Measurements from ENCODE around the gene SRP14.

SRP14 gene

DNA sequence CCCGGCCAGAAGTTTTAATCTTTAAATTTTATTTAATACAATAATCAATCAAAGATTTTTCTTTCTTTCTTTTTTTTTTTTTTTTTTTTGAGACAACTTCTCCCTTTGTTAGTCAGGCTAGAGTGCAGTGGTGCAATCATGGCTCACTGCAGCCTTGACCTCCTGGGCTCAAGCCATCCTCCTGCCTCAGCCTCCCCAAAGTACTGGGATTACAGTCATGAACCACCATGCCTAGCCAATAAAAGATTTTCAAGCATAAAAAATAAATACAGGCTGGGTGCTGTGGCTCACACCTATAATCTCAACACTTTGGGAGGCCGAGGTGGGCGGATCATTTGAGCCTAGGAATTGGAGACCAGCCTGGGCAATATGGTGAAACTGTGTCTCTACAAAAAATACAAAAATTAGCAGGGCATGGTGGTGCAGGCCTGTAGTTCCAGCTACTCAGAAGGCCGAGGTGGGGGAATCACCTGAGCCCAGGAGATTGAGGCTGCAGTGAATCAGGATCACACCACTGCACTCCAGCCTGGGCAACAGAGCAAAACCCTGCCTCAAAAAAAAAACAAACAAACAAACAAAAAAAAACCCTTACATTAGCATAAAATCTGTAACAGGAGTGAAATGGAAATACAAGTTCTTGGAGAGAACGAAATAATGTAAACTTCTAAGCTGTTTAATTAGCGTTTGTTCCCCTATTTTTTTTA, 29.1 kb upstream of the SRP14 start:
- no peak for DNase-seq (ENCODE audit: low read depth in 3 of 3)

DNA sequence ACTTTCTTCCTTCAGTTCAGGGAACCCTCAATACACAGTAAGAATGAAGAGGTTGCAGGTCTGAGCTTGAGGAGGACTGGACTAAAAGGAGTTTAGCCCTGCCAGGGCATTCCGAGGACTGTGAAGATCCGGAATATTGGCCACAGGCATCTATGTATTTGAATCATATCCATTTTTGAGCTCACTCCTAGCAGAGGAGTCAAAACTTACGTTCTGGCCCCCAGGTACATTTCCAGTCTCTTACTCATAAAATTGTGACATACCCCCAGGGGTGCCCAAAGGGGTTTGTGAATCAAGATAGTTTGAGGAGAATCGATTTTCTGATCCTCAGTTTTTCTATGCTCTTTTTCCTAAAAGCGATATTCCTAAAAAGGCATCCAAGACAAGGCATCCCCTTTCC, 27.6 kb upstream of the SRP14 start:
- DNase-seq (ENCODE audit: low read depth in 3 of 3), result no peak

DNA sequence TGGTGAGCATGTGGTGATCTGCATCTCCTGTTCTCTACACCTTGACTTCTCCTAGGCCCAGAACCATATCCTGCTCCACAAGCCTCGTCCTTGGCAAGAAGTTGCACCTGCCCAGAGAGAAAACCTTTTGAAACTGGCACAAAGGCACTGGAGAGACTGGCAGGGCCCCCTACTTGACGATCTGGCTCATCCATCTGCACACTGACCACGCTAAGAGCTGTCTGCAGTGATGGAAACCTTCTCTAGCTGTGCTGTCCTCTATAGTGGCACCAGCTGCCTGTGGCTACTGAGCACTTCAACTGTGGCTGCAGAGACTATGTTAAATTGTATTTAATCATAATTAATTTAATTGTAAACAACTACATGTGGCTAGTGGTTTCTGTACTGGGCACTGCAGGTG, 26.2 kb upstream of the SRP14 start:
- no peak for DNase-seq (ENCODE audit: low read depth in 3 of 3)

DNA sequence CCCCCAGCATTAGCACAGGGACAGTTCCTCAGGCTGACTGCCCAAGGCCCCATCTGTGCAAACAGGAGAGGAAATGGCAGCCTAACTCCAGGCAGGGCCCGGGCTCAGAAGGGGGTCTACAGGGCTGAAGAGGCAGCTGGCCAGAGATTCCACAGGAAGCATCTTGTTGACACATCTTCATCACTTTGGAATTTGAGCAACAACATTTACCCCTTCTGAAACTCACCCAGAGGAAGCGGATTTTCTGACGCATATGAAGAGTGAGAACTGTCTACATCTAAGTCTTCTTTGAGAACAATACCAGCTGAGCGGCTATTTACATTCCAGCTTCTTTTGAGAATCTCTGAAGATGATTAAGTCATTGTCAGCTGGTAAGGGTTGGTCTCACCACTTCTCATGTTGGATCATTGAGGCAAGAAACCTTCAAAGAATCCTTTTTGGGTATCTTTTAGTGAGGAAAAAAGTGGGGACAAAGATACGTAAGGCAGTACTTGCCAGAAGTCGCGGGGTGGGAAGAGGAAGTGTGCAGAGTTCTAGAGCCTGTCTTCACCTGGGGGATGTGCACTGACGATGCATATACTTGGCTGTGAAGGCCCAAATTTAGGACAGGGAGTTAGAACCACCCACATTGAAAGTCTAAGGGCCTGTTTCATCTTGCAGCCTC, 25.4 kb upstream of the SRP14 start:
- DNase-seq (ENCODE audit: low read depth in 3 of 3), result no peak

DNA sequence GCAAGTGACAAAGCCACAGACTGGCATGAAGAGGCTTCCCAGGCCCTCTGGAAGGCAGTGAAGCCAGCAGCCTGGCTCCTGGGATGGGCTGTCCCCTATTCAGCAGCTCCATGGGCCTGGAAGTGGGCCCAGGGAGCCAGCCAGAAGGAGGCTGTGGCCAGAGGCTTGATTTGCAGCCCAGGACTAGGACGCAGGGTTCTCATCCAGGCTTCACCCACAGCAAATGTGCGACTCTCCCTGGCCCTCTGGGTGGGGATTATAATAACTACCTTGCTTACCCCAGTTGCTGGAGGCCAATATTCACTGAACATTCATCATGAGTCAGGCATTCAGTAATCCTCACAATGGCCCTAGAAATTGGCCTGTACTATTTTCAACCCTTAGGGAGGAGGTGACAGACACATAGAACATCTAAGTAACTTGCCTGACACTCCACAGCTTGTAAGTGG, 24.6 kb upstream of the SRP14 start:
- DNase-seq (ENCODE audit: low read depth in 3 of 3), result no peak

DNA sequence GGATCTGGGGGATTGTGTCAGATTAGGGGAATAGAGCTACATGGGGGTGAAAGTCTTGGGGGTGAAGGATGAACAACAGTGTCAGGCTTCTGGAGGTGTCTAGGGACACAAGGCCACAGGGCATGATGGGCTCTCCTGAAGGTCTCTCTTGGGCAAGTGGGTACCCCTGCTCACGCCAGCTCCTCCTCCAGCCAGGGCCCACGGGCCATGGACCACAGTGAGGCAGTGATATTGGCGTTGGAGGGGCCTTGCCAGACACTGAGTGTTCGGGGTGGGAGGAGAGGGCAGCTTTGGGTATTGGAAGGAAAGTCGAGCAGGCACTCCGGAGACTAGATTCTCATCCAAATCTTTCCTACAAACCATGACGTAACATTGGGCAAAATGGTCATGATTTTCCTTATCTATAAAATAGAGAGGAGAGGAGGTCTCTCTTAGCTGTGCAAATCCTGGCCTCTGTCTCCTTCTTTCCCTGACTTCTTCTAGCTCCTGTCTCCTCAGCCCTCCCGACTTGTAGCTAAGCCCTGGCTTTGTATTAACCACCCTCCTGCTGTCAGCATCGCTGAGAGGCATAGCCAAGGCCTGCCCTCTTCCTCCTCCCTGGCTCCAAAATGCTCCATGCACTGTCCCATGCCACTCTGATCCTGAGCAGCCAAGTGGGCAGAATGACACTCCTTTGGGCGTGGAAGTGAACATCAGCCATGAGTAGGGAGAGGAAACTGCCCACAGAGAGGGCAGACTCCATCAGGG, 24.0 kb upstream of the SRP14 start:
- DNase-seq (ENCODE audit: low read depth in 3 of 3), result no peak

DNA sequence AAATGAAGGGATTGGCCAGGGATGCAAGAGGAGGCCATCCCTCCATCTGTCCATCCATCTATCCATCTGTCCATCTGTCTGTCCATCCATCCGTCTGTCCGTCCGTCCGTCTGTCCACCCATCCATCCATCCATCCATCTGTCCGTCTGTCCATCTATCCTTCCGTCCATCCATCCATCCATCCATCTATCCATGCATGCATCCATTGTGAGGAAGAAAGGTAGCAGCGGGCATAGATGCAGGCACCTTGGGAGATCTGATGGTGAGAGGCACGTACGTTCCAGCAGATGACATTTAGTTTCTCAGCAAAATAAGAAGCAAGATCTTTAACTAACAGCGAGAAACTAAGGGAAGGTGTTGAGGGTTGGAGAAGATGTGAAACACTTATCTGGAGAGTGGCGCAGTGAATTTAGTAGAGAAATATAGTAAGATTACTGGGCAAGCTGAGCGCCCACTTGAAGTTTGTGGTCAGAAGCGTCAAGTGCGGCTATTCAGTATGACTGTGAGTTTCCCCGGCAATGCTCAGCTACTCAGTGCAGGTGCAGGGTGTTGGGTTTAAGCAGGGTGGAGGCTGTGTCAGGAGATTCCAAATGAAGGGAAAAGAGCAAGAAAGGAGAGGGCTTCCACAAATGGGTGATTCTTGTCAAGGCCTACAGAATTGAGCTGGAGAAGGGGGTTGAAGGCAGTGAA, 22.4 kb upstream of the SRP14 start:
- no peak for DNase-seq (ENCODE audit: low read depth in 3 of 3)

DNA sequence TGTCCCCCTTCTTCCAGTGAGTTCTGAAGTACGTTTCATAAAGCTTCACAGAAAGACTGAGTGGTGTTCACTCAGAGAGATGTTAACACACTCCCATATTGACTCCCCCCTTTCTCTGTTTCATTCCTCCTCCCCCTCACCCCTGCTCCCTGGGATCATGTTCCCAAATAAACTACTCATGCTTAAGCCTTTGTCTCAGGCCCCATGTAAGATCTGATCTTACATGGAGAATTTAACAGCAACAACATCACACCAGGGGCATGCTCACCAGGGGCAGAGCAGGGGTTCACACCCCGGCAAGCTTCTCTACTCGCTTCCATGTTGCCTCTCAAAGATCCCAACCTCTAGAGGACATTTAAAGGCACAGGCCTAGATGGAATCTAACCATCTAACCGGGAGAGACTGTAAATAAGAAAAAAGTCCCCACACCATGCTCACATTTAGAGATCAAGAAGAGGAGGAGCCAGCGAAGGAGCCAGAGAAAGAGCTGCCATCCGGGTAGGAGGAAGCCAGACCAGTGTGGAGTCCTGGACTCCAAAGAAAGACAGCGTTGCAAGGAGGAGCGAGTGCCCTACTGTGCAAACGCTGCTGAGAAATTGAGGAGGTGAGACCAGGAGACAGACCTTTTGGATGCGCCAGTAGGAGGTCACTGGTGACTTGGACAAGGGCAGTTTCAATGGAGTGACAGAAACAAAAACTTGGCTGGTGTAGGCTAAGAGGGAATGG, 21.4 kb upstream of the SRP14 start:
- no peak for DNase-seq (ENCODE audit: low read depth in 3 of 3)

DNA sequence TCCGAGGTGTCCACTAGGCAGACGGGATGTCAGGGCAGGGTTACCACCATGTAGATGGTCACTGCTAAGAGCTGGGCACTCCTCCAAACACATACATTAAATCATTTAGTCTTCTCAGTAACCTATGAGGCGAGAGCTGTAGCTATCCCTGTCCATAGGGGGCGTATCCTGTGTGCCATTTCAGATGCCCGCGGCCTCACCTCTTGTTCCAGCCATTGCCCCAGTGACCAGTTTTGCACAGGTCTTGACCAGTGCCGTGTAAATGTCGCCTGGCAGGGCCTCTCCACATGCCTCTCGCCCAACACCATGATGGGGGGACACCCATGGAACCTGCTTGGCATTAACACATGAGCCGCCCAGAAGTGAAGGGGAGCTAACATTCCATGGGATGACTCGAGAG, 20.8 kb upstream of the SRP14 start:
- DNase-seq (ENCODE audit: low read depth in 3 of 3), result no peak

DNA sequence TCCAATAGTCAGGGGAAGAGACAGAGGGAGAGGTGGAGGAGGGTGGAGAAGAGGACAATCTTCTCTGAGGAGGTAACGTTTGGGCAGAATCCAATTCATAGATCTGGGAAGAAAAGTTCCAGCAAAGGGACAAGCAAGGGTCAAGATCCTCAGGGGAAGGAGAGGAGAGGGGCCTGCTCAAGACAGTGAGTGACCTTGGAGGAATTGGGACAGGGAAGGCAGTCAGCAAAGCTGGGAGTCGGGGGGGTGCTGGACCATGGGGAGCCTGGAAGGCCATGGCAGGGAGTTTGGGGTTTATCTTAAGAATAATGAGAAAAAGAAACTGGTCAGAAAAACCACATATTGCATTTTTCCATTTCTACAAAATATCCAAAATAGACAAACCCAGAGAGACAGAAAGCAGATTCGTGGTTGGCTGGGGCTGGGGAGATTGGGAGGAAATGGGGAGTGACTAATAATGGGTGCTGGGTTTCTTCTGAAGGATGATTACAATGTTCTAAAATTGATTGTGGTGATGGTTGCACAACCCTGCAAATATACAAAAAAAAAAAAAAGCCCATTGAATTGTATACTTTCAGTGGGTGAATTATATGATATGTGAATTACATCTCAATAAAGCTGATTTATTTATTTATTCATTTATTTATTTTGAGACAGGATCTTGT, 19.6 kb upstream of the SRP14 start:
- DNase-seq (ENCODE audit: low read depth in 3 of 3), result no peak

DNA sequence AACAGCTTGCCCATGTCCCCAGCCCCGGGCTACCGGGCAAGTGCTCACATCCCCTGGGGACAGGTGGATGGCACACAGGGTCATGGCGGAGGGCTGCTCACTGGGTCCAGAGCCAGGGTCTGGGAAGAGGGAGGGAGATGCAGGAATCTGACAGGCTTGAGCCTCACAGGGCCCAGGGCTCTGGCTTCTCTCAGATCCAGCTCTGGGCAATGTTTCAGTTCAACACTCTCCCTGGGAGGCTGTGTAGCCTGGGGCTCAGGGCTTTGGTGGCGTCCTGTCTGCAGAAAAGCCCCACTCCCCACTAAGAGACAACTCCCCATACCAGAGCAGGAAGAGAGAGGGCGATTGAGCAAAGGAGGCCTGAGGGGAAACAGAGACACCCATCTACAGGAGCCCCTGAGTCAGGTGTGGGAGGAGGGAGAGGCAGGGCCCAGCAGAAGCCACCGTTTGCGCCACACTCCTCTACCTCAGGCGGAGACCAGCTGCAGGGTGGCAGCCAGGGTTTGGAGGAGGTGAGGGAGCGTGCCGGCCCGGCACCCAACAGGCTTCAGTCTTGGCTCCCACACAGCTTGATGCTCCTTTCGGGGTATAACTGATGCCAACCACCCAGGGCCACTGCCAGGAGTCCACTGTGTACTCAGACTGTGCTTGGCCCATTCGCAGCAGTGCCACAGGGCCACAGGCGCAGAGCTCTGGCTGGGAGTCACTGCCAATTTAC, 16.8 kb upstream of the SRP14 start:
- DNase-seq (ENCODE audit: low read depth in 3 of 3), result no peak

DNA sequence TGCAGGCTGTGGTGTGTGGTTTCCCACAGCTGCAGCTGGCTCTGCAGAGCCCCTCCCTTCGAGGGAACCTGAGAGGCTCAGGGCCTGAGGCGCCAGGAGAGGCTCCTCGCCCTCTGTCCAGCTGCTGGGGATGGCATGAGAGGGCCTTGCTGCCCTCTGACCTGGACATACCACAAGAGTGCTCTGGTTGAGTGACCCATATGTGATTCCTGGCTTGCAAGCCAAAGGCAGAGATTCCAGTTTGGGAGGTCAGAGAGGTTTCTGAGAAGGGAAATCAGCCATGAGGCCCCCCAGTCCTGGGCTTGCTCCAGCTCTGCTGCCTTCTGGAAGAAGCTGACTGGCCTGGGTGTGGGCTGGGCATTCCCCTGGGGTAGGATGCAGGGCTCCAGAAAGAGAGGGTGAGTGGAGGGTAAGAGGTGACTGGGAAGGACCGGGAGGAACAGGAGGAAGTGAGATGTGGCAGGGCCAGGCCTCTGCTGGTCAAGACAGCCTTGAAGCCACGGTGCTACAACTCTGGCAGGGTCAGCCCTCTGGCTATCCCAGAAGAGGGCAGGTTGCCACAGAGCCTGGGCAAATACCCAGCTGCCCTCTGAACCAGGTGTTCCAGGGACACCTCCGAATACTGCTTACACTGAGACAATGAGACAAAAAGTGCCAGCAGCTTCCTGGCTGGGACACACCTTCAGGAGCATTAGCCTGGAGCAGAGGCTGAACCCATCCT, 16.0 kb upstream of the SRP14 start:
- no peak for DNase-seq (ENCODE audit: low read depth in 3 of 3)

DNA sequence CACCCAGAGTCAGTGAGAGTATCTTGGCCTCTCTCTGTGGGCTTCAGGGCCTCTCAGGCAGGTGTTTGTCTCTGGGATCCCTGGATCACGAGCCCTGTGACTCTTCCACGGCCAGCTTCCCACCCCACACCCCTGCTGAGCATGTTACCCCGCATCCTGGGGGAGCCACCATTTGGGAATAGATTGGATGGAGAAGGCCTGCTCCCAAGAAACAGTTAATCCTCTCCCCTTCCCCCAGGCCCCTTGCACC, 15.5 kb upstream of the SRP14 start:
- DNase-seq (ENCODE audit: low read depth in 3 of 3), result no peak

DNA sequence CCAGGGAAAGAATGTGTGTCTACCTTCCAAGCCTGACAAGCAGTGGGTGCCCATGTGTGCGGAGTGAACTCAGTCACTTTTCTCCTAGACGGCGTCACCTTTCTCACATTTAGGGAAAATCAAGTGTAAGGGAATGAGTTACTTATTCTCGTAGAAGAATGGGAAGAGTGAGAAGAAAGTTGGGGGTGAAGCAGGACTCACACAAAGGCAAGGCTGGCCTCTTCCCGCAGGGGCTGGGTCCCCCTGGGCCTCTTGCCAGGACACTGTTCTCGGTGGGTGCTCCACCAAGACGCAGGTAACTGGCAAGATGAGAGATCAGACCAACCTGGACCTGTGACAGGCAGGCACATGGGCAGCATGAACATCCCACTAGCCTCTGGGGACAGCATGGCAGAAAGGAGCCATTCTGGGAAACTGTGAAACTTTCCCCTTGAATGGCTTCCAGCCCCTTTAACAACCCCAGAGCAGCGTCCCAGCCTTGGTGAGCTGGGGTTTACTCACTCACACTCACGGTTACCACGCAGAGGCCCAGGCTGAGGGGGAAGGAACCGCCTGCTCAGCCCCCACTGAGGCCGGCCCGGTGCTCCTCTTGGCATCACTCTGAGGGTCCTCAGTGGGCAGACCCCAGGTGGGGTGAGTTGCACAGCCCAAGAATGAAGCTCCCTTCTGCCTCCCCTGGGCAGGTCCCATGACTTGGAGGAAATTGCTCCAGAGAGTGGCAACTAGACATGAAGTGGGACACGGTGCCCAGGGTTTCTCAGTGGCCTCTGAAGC, 15.0 kb upstream of the SRP14 start:
- no peak for DNase-seq (ENCODE audit: low read depth in 3 of 3)

DNA sequence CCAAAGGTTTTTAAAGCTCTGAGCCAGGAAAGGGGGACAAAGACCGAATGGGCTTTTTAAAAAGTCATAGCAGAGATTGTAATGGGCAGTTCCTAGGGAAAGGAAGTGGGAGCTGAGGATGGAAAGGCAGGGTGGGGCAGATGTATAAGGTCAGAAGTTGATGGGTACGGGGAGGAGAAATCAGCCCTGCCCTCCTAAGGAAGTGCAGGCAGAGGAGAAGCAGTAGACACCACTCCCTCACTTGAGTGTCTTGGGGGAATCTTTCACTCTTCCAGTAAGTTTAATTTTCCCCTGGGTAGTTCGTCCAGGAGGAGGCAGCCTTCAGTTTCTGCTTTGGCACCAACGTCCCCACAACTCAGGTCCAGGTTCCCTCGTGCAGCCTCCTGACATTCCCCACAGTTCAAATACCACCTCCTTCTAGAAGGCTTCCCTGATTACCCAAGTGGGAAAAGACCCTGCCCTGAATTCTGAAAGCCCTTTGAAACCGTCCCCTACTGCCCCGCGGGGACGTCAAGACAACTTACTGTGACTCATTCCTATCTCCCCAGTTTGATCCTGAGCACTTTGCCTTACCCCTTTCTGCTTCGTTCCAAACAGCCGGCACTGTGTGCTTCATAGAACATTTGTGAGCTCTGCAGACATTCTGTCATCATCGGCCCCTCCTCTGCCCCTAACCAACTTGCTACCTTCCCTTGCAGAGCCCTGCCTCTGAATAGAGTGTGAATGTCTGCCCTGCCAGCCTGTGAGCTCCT, 14.3 kb upstream of the SRP14 start:
- DNase-seq (ENCODE audit: low read depth in 3 of 3), result no peak

DNA sequence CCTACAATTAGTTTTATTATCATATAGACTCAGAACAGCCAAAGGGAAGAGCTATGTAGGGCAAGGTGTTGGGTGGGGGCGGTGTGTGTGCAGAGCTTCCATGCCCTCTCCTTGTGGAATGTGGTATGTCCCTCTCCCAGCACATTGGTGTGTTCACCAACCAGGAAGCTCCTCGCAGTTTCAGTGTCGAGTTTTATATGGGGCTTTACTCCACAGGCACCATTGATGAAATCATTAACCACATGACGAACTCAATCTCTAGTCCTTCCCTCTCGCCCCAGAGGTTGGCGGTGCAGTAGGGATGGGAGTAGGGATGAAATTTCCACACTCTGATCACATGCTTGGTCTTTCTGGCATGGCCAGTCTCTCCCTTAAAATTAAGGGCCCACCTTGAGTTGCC, 13.6 kb upstream of the SRP14 start:
- no peak for DNase-seq (ENCODE audit: low read depth in 3 of 3)

DNA sequence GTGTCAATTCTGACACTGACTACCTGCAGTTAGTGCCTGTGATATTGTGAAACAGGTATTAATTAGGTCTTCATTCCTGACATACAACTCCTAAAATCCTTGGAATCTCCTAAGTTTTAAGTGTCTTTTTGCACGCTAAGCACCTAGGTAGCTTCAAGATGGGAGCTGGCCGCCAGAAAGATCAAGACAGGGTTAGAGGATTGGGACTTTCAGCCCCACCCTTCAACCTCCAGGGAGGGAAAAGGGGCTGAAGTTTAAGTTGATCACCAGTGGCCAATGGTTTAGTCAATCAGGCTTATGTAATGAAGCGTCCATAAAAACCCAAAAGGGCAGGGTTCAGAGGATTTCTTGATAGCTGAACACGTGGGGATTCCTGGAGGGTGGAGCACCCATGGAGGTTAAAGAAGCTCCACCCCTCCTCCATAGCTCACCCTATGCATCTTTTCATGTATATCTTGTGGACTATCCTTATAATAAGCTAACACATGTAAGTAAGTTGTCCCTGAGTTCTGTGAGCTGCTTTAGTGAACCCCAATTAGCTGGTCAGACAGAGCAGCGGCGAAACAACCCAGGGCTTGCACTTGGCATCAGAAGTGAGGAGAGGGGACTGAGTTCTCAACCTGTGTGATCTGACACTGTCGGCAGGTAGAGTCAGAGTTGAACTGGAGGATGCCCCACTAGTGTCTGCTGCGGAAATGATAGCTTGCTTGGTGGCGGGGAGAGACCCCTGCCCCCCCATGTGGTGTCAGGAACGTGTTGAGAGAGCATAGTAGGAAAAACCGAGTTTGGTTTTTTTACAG, 12.8 kb upstream of the SRP14 start:
- no peak for DNase-seq (ENCODE audit: low read depth in 3 of 3)

Measured in stimulated activated CD4-positive, alpha-beta T cell treated with anti-CD3 and anti-CD28 coated beads, TNF-alpha, amount 100 ng/mL, for 48 hours (primary cell).